ENCODE data around the gene CCDC190. TPM values are rescaled to one million over a fixed set of nuclear protein-coding genes. Genes with fewer than 3 reads are reported as not detected.
"Not testable (repeated sequence)": the region's sequence is repeated elsewhere in the genome, so short reads cannot be mapped to it uniquely, and the experiment has no call there.

CCDC190 gene
- total and polyA plus RNA-seq, 2 donors = 0.04 to 0.26 TPM

- Histone ChIP-seq H3K4me3 (ENCODE audit: low read depth, low read length) (no peak overlapping the region), H3K36me3 (ENCODE audit: insufficient read depth) (no peaks in the 10 kb centered on the region), H3K27ac (ENCODE audit: low read depth) (no peak overlapping the region), H3K4me1 (ENCODE audit: insufficient read depth) (peaks cover 1% of the 10 kb centered on the region)
- WGBS = 62% methylated on average over 5 of the region's 5 CpGs
- no peak for DNase-seq (ENCODE audit: extremely low spot score)
Observed at GRCh38 chr1:162892906-162893611, 32.1 kb upstream of the CCDC190 start.

- Histone ChIP-seq H3K27ac (ENCODE audit: low read depth) (no peak overlapping the region), H3K4me3 (ENCODE audit: low read depth, low read length) (no peak overlapping the region), H3K4me1 (ENCODE audit: insufficient read depth) (peaks cover 1% of the 10 kb centered on the region), H3K36me3 (ENCODE audit: insufficient read depth) (no peaks in the 10 kb centered on the region)
- 50% methylated on average over 2 of the region's 2 CpGs for WGBS
- DNase-seq (ENCODE audit: extremely low spot score) = no peak
Observed at GRCh38 chr1:162889989-162890388, 29.0 kb upstream of the CCDC190 start.

GRCh38 chr1:162886705-162887104, 25.7 kb upstream of the CCDC190 start:
- H3K36me3 ChIP-seq (ENCODE audit: insufficient read depth) = no peaks in the 10 kb centered on the region
- DNase-seq (ENCODE audit: extremely low spot score) = no peak
- H3K4me1 ChIP-seq (ENCODE audit: insufficient read depth) = no peaks in the 10 kb centered on the region
- 95% methylated on average over 2 of the region's 2 CpGs for WGBS
- no peak overlapping the region for H3K27ac ChIP-seq (ENCODE audit: low read depth)
- H3K4me3 ChIP-seq (ENCODE audit: low read depth, low read length) = no peak overlapping the region

GRCh38 chr1:162885265-162885664, 24.3 kb upstream of the CCDC190 start:
- H3K4me1 ChIP-seq (ENCODE audit: insufficient read depth) = no peaks in the 10 kb centered on the region
- H3K4me3 ChIP-seq (ENCODE audit: low read depth, low read length) = no peak overlapping the region
- no peaks in the 10 kb centered on the region for H3K36me3 ChIP-seq (ENCODE audit: insufficient read depth)
- no peak overlapping the region for H3K27ac ChIP-seq (ENCODE audit: low read depth)
- no peak for DNase-seq (ENCODE audit: extremely low spot score)
- WGBS = 30% methylated on average over 3 of the region's 3 CpGs

- Histone ChIP-seq H3K27ac (ENCODE audit: low read depth) (no peak overlapping the region), H3K36me3 (ENCODE audit: insufficient read depth) (no peaks in the 10 kb centered on the region), H3K4me3 (ENCODE audit: low read depth, low read length) (no peak overlapping the region), H3K4me1 (ENCODE audit: insufficient read depth) (no peaks in the 10 kb centered on the region)
- no peak for DNase-seq (ENCODE audit: extremely low spot score)
- WGBS = 80% methylated on average over 1 of the region's 1 CpG
Observed at GRCh38 chr1:162884831-162885230, 23.9 kb upstream of the CCDC190 start.

- WGBS = 45% methylated on average over 5 of the region's 5 CpGs
- peak; percentile 28 for DNase-seq (ENCODE audit: extremely low spot score)
- H3K4me3 ChIP-seq (ENCODE audit: low read depth, low read length) = no peak overlapping the region
- H3K27ac ChIP-seq (ENCODE audit: low read depth) = no peak overlapping the region
- no peaks in the 10 kb centered on the region for H3K36me3 ChIP-seq (ENCODE audit: insufficient read depth)
- no peaks in the 10 kb centered on the region for H3K4me1 ChIP-seq (ENCODE audit: insufficient read depth)
Observed at GRCh38 chr1:162882248-162882674, 21.3 kb upstream of the CCDC190 start.

- Histone ChIP-seq H3K27ac (ENCODE audit: low read depth) (no peak overlapping the region), H3K4me3 (ENCODE audit: low read depth, low read length) (no peak overlapping the region), H3K36me3 (ENCODE audit: insufficient read depth) (no peaks in the 10 kb centered on the region), H3K4me1 (ENCODE audit: insufficient read depth) (no peaks in the 10 kb centered on the region)
- no peak for DNase-seq (ENCODE audit: extremely low spot score)
- 91% methylated on average over 5 of the region's 5 CpGs for WGBS
Observed at GRCh38 chr1:162881590-162881989, 20.6 kb upstream of the CCDC190 start.

- DNase-seq (ENCODE audit: extremely low spot score); H3K27ac ChIP-seq (ENCODE audit: low read depth); H3K4me1 ChIP-seq (ENCODE audit: insufficient read depth); H3K36me3 ChIP-seq (ENCODE audit: insufficient read depth); H3K4me3 ChIP-seq (ENCODE audit: low read depth, low read length): not testable (repeated sequence)
- WGBS = 83% methylated on average over 1 of the region's 2 CpGs
Observed at GRCh38 chr1:162880617-162881016, 19.6 kb upstream of the CCDC190 start.

- 33% methylated on average over 4 of the region's 4 CpGs for WGBS
Observed at GRCh38 chr1:162878000-162878596, 17.1 kb upstream of the CCDC190 start.

GRCh38 chr1:162877412-162877811, 16.4 kb upstream of the CCDC190 start:
- Histone ChIP-seq H3K27ac (ENCODE audit: low read depth) (no peak overlapping the region), H3K4me3 (ENCODE audit: low read depth, low read length) (no peak overlapping the region), H3K36me3 (ENCODE audit: insufficient read depth) (no peaks in the 10 kb centered on the region), H3K4me1 (ENCODE audit: insufficient read depth) (no peaks in the 10 kb centered on the region)
- WGBS = 93% methylated on average over 3 of the region's 3 CpGs
- no peak for DNase-seq (ENCODE audit: extremely low spot score)

More at GRCh38 chr1:162878000-162878596, 17.1 kb upstream of the CCDC190 start:
- DNase-seq (ENCODE audit: extremely low spot score) = no peak
- H3K27ac ChIP-seq (ENCODE audit: low read depth) = no peak overlapping the region
- H3K4me3 ChIP-seq (ENCODE audit: low read depth, low read length) = no peak overlapping the region
- no peaks in the 10 kb centered on the region for H3K36me3 ChIP-seq (ENCODE audit: insufficient read depth)
- H3K4me1 ChIP-seq (ENCODE audit: insufficient read depth) = no peaks in the 10 kb centered on the region

GRCh38 chr1:162876751-162877150, 15.8 kb upstream of the CCDC190 start:
- no peak for DNase-seq (ENCODE audit: extremely low spot score)
- Histone ChIP-seq H3K4me1 (ENCODE audit: insufficient read depth) (no peaks in the 10 kb centered on the region), H3K4me3 (ENCODE audit: low read depth, low read length) (no peak overlapping the region), H3K36me3 (ENCODE audit: insufficient read depth) (no peaks in the 10 kb centered on the region), H3K27ac (ENCODE audit: low read depth) (no peak overlapping the region)
- 62% methylated on average over 3 of the region's 3 CpGs for whole genome bisulfite sequencing

GRCh38 chr1:162873671-162874666, 13.0 kb upstream of the CCDC190 start:
- H3K36me3 ChIP-seq (ENCODE audit: insufficient read depth) = no peaks in the 10 kb centered on the region
- peak overlapping the region; percentile 15 for H3K27ac ChIP-seq (ENCODE audit: low read depth)
- H3K4me1 ChIP-seq (ENCODE audit: insufficient read depth) = no peaks in the 10 kb centered on the region
- WGBS = 60% methylated on average over 8 of the region's 8 CpGs
- peak; percentile 43 for DNase-seq (ENCODE audit: extremely low spot score)
- no peak overlapping the region for H3K4me3 ChIP-seq (ENCODE audit: low read depth, low read length)

GRCh38 chr1:162872981-162873380, 12.0 kb upstream of the CCDC190 start:
- 63% methylated on average over 3 of the region's 3 CpGs for whole genome bisulfite sequencing
- no peaks in the 10 kb centered on the region for H3K4me1 ChIP-seq (ENCODE audit: insufficient read depth)
- no peaks in the 10 kb centered on the region for H3K36me3 ChIP-seq (ENCODE audit: insufficient read depth)
- no peak overlapping the region for H3K4me3 ChIP-seq (ENCODE audit: low read depth, low read length)
- no peak for DNase-seq (ENCODE audit: extremely low spot score)
- H3K27ac ChIP-seq (ENCODE audit: low read depth) = no peak overlapping the region

All from urinary bladder (tissue), 4 donors.